SU-DHL-6 (cell line): ENCODE measurements around the gene INKA2.

ENCODE experiments used
- H2AFZ ChIP-seq: fragments of 200-600 bp; sonication (generic); 2 replicates; pipeline ENCODE4 v1.6.1; 2014; ENCODE audit warnings: low read depth, mild to moderate bottlenecking, moderate library complexity, mixed read lengths, antibody characterized with exemption, low read length; ENCODE audit not compliant: severe bottlenecking
- H3F3A ChIP-seq: fragments of 200-600 bp; shearing (Covaris generic); 2 replicates; pipeline ENCODE4 v1.6.0; 2016; ENCODE audit warnings: antibody characterized with exemption, mild to moderate bottlenecking; ENCODE audit not compliant: insufficient read depth
- H3K27ac ChIP-seq: fragments of 200-600 bp; sonication (generic); 2 replicates; pipeline ENCODE4 v1.5.1; 2016; ENCODE audit warnings: low read depth, mild to moderate bottlenecking, low read length, moderate library complexity, mixed read lengths
- H3K27me3 ChIP-seq: fragments of 200-600 bp; sonication (generic), shearing (Covaris generic); 2 replicates; pipeline ENCODE4 v1.6.0; 2014; ENCODE audit warnings: mild to moderate bottlenecking, low read length
- H3K36me3 ChIP-seq: fragments of 200-600 bp; sonication (generic); 2 replicates; pipeline ENCODE4 v1.6.1; 2014; ENCODE audit warnings: mild to moderate bottlenecking, low read length, mixed read lengths
- H3K4me2 ChIP-seq: fragments of 300-600, 200-600 bp; shearing (Covaris generic), sonication (generic); 2 replicates; pipeline ENCODE4 v1.6.0; 2014; ENCODE audit warnings: low read length, low read depth, mild to moderate bottlenecking; ENCODE audit not compliant: poor library complexity, severe bottlenecking
- H3K4me3 ChIP-seq: fragments of 200-600 bp; sonication (generic); 2 replicates; pipeline ENCODE4 v1.5.1; 2014; ENCODE audit warnings: antibody characterized with exemption, low read length, mild to moderate bottlenecking, mixed read lengths; ENCODE audit not compliant: insufficient read depth, poor library complexity, severe bottlenecking
- H3K79me2 ChIP-seq: fragments of 200-600 bp; sonication (generic); 2 replicates; pipeline ENCODE4 v1.6.1; 2014; ENCODE audit warnings: mild to moderate bottlenecking, low read length, moderate library complexity; ENCODE audit not compliant: insufficient read depth
- H3K9ac ChIP-seq: fragments of 200-600 bp; sonication (generic); 2 replicates; pipeline ENCODE4 v1.7.0; 2014; ENCODE audit warnings: mild to moderate bottlenecking, low read length
- H3K9me2 ChIP-seq: fragments of 200-600 bp; sonication (generic); replicated peaks from 2 replicates; pipeline ENCODE4 v1.6.1; 2014; ENCODE audit warnings: low read length; ENCODE audit not compliant: insufficient read depth
- H3K9me3 ChIP-seq: fragments of 200-600 bp; sonication (generic); 2 replicates; pipeline ENCODE4 v1.6.1; 2014; ENCODE audit warnings: low read length, mixed read lengths; ENCODE audit not compliant: insufficient read depth
- H4K20me1 ChIP-seq: fragments of 200-600 bp; sonication (generic); 2 replicates; pipeline ENCODE4 v1.6.1; 2014; ENCODE audit warnings: low read depth, mild to moderate bottlenecking, antibody characterized with exemption, low read length, moderate library complexity, mixed read lengths
- CTCF ChIP-seq: fragments of 200-600 bp; sonication (generic); IDR thresholded peaks from one replicate; pipeline ENCODE4 v1.5.1; 2017; ENCODE audit warnings: antibody characterized with exemption, mild to moderate bottlenecking, low read length, moderate library complexity; ENCODE audit not compliant: insufficient read depth, poor library complexity, severe bottlenecking
- EZH2phosphoT487 ChIP-seq: fragments of 200-600 bp; sonication (generic), shearing (Covaris generic); conservative IDR thresholded peaks from 2 replicates; pipeline ENCODE4 v1.6.1; 2018; ENCODE audit warnings: mild to moderate bottlenecking, antibody characterized with exemption, low read length, moderate library complexity, mixed read lengths

The INKA2 gene

GRCh38 chr1:111707906-111708305, 31.3 kb downstream of the INKA2 start:
- Histone ChIP-seq H3K4me2 (no peak overlapping the region), H3K27ac (no peak overlapping the region), H3K79me2 (no peaks in the 10 kb centered on the region), H3K9ac (no peak overlapping the region), H3F3A (peaks cover 19% of the 10 kb centered on the region; the same call in 1 of the 2 replicates), H3K9me3 (no peaks in the 10 kb centered on the region), H3K36me3 (peaks cover 48% of the 10 kb centered on the region), H3K4me3 (no peak overlapping the region), H3K27me3 (no peaks in the 10 kb centered on the region), H2AFZ (no peak overlapping the region), H4K20me1 (0 out of 2 replicates have a peak, but pooled peaks cover 4% of the 10 kb centered on the region), H3K9me2 (no peaks in the 10 kb centered on the region)
- no peak for TF ChIP-seq EZH2phosphoT487
- no peak for TF ChIP-seq CTCF

- Histone ChIP-seq H3K27ac (no peak overlapping the region), H3K9me2 (no peaks in the 10 kb centered on the region), H4K20me1 (0 out of 2 replicates have a peak, but pooled peaks cover 4% of the 10 kb centered on the region), H3K36me3 (peaks cover 47% of the 10 kb centered on the region), H3K79me2 (no peaks in the 10 kb centered on the region), H3K4me2 (no peak overlapping the region), H3F3A (peaks cover 12% of the 10 kb centered on the region; the same call in 1 of the 2 replicates), H3K4me3 (no peak overlapping the region), H2AFZ (no peak overlapping the region), H3K9me3 (no peaks in the 10 kb centered on the region), H3K27me3 (no peaks in the 10 kb centered on the region), H3K9ac (no peak overlapping the region)
- TF ChIP-seq CTCF (no peak), EZH2phosphoT487 (no peak)
Measured at GRCh38 chr1:111706921-111707320, 32.3 kb downstream of the INKA2 start.

- H4K20me1 ChIP-seq, result no peaks in the 10 kb centered on the region
- peaks cover 9% of the 10 kb centered on the region; the same call in 1 of the 2 replicates for H3F3A ChIP-seq
- H3K9ac ChIP-seq, result no peak overlapping the region
- no peak overlapping the region for H2AFZ ChIP-seq
- H3K4me2 ChIP-seq, result no peak overlapping the region
- H3K36me3 ChIP-seq, result peaks cover 44% of the 10 kb centered on the region
- no peaks in the 10 kb centered on the region for H3K9me3 ChIP-seq
- no peak overlapping the region for H3K27ac ChIP-seq
- no peak overlapping the region for H3K4me3 ChIP-seq
- H3K27me3 ChIP-seq, result no peaks in the 10 kb centered on the region
- H3K9me2 ChIP-seq, result no peaks in the 10 kb centered on the region
- no peaks in the 10 kb centered on the region for H3K79me2 ChIP-seq
- TF ChIP-seq EZH2phosphoT487 (no peak), CTCF (no peak)
Measured at GRCh38 chr1:111705841-111706240, 33.4 kb downstream of the INKA2 start.

- no peak for TF ChIP-seq CTCF
- no peak for TF ChIP-seq EZH2phosphoT487
- H3K27me3 ChIP-seq, result no peaks in the 10 kb centered on the region
- H3K9me2 ChIP-seq, result no peaks in the 10 kb centered on the region
- H3F3A ChIP-seq, result peaks cover 3% of the 10 kb centered on the region; the same call in 1 of the 2 replicates
- no peak overlapping the region for H2AFZ ChIP-seq
- no peak overlapping the region for H3K4me3 ChIP-seq
- no peak overlapping the region for H3K4me2 ChIP-seq
- no peak overlapping the region for H3K27ac ChIP-seq
- H3K79me2 ChIP-seq, result no peaks in the 10 kb centered on the region
- H3K36me3 ChIP-seq, result peaks cover 52% of the 10 kb centered on the region
- H3K9me3 ChIP-seq, result no peaks in the 10 kb centered on the region
- H3K9ac ChIP-seq, result no peak overlapping the region
- no peaks in the 10 kb centered on the region for H4K20me1 ChIP-seq
Measured at GRCh38 chr1:111704776-111705175, 34.4 kb downstream of the INKA2 start.
